HG03378 (cell line): ENCODE measurements around the gene COL9A3.

Experiments used
- ATAC-seq: cut with Tn5 transposase; IDR thresholded peaks from one replicate; pipeline ENCODE4 v1.9.1; 2021; ENCODE audit warnings: mild to moderate bottlenecking, moderate library complexity; ENCODE audit not compliant: unreplicated experiment

The COL9A3 gene

GRCh38 chr20:62778601-62779416 is 38.0 kb upstream of the COL9A3 start:
- no peak for ATAC-seq

- no peak for ATAC-seq
Observed at GRCh38 chr20:62779417-62779685, 37.5 kb upstream of the COL9A3 start.

GRCh38 chr20:62780204-62780603 is 36.6 kb upstream of the COL9A3 start:
- no peak for ATAC-seq

DNA sequence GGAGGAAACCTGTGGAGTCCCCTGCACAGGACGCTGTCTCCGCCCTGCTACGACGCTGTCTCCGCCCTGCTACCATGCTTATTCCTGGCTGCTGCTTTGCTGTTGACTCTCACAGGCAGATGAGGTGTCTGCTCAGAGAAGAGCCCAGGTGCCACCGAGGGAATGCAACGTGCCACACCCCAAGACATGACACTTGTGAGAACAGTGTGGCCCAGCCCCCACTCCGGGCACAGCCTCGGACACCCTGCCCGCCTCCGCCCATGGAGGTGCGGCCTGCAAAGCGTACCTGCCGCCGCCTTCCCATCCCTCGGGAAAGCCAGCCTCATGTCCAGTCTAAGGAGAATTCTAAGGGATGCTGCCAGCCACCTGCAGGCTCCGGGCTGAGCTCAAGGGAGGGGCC is 36.2 kb upstream of the COL9A3 start:
- ATAC-seq: no peak

DNA sequence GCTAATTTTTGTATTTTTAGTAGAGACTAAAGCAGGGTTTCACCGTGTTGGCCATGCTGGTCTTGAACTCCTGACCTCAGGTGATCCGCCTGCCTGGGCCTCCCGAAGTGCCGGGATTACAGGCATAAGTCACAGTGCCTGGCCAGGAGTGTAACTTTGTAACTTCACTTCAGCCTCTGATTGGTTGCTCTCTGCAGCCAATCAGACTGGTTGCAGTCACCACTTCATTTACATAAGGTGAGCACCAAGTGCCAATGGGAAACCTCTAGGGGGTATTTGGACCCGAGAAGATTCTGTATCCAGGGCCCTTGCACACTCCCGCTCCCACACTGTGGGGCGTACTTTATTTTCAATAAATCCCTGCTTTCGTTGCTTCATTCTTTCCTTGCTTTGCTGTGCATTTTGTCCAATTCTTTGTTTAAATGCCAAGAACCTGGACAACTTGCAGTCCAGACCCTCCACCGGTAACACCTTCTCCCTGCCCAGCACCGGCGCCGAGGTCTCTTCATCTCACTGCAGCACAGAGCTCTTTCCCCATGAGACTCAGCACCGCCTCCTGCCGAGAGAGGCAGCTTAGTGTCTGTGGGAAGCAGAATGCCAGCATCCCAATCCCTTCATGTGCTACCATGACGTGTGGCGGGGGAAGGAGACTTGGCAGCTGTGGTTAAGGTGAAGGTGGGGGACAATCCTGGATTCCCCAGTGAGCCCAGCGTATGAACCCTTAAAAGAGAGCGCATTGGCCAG is 34.5 kb upstream of the COL9A3 start:
- ATAC-seq: no peak

DNA sequence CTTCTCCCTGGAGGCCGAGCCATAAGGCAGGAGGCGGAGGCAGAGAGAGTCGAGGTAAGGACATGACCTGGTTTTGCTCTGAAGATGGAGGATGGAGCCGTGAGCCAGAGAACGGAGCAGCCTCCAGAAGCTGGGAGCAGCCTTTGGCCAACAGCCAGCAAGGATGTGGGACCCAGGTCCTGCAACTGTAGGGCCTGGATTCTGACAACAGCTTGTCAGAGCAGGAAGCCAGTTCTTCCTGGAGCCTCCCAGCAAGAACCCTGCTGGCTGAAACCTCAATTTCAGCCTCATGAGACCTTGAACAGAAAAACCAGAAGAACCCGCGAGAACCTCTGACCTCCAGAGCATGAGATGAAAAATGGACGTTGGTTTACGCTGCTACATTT is 34.0 kb upstream of the COL9A3 start:
- no peak for ATAC-seq

GRCh38 chr20:62784497-62784896 is 32.4 kb upstream of the COL9A3 start:
- ATAC-seq: no peak

GRCh38 chr20:62785393-62785792 is 31.5 kb upstream of the COL9A3 start:
- ATAC-seq: no peak

DNA sequence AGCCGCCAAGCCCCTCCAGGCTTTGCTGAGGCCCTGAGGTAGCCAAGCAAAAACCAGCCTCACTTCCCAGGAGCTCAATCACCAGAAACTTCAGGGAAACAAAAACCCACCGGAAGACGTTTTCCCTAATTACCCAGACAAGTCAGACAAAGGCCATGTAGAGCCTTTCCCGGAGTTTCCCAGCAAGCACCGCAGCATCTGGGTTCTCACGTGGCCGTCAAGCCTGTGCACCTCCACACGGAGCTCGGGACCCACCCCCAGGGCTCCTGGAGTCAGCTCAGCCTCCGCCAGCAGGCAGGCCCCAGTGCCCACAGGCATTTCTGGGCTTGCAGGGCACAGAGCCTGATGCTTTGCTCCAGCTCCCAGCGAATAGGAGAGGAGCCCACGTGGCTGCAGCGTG is 30.7 kb upstream of the COL9A3 start:
- ATAC-seq: no peak

- no peak for ATAC-seq
Observed at GRCh38 chr20:62787321-62787720, 29.5 kb upstream of the COL9A3 start.

- ATAC-seq: no peak
Observed at GRCh38 chr20:62787866-62788265, 29.0 kb upstream of the COL9A3 start.

DNA sequence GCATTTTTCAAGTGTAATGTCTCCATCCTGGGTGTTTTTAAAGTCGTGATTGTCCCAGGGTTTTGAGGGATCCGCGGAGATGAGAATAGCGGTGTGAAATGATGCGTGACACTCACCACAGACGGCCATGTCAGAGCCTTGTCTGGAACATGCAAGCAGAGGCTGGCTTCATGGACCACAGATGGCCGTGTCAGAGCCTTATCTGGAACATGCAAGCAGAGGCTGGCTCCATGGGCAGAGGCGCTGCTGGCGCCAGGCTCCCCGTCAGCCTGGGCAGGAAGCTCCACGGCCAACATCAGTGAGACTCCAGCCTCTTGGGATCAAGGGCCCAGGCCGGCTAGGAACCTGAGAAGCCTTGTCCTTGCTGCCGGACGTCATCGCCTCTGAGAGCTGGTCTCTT is 28.2 kb upstream of the COL9A3 start:
- ATAC-seq: no peak

GRCh38 chr20:62790075-62790474 is 26.8 kb upstream of the COL9A3 start:
- ATAC-seq: no peak

DNA sequence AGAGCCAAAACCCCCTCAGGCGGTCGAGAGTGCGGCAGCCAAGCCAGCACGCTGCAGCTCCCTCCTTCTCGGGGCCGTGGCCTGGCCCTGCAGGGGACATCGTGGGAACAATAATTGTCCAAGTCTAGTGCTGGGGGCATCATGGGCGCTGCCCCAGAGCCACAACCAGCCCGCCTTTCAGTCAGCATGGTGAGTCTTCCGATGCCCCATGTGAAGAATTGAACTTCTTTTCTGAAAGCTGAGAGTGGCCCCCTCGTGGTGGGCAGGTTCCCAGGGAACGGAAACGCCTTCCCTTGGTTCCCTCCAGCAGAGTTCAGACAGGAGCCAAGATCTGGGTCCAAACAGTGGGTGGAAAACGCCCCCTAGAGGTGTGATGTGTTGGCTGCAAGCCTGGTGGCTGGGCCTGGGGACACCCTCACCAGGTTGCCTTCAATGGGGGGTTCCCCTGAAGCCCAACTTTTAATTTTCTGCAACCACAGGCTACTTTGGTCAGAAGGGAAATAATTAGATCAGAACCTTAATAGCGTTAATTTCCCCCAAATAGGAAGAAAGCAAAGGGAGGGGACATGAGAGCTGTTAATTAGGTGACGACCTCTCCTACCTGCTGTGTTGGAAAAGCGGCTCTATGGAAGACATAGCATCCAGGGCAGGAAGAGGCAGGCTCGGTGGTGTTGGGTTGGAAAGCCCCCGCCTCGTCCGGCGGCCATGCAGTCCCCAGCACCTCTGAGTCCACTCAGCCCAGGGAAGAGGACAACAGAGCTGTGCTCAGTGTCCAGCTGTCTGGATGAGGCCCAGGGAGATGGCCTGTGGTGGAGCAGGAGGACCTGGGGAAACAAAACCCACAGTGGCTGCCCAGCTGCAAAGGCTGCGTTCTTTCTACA is 25.3 kb upstream of the COL9A3 start:
- ATAC-seq: no peak

DNA sequence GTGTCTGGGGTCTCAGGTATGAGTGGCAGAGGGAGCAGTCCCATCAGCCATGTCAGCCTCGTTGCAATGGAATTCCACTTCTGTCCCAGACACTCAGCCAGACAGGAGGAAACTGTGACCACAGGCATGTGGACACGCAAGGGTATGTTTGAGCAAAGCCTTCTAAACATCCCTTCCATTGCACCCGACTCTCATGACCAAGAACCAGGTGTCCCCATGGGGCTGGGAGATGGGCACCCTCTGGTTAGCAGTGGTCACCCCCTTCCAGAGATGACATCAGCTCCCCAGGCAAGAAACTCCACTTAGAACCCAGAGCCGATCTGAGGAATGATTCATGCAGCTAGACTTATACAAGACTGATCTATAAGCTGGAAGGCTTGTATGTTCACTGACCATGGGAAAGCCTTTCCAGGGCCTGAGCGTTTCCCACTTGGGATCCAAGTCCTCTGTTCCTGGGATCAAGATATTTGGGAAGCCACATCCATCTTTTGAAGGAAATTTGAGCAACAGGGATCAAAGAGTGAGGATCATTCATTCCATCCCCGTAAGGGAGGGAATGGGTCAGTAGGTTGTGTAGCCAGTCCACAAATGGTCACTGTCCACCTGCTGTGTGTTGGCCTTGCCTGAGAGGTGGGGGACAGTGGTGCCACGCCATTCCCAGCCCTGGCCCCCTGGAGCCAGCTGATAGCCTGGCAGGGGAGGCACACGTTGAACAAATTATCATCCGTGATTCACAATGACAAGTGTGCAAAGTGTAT is 24.5 kb upstream of the COL9A3 start:
- ATAC-seq: no peak

DNA sequence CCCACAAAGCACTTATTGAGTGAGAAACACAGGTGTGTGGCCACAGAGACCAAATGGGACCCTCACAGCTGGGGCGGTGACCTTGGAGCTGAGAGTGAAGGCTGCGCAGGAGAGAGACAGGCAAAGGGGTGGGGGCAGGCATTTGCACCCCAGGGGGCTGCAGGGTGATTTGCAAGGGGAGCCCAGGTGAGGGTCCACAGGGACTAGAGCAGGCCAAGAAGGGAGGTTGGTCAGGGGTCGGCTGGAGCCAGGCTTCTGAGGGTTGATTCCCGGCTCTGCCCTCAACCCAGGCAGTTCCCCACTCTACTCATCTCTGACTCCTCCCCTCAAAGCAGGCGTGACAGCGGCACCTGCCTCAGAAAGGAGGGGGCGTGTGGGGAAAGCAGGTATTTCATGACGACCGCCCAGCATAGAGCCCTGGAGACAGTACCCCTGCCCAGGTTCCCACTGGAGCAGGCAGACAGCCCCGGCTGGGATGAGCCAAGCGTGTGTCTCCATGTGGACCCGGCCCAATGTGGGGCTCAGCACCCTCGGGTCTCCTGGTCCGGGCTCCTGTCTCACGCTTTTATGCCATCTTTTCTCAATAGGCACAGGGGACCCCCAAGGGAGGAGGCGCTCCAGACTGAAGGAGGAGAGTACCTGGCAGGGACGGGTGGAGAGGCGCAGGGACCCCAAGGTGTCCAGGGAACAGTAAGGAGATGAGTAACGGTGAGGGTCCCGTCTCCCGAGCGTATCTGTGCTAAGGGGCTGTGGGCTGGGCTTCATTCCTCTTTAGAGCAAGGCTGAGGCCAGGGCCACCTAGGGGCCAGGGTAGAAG is 23.7 kb upstream of the COL9A3 start:
- no peak for ATAC-seq

DNA sequence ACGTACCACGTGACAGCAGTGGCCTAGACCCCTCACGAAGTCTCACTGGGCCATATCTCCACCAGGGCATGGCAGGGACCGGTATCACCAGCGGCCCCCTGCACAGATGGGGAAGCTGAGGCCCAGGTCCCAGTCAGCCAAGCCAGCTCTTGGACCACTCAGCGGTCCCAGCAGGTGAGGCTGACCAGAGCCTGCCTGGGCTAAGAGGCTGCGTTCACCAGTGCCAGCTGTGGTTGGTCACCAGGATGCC is 23.2 kb upstream of the COL9A3 start:
- no peak for ATAC-seq

DNA sequence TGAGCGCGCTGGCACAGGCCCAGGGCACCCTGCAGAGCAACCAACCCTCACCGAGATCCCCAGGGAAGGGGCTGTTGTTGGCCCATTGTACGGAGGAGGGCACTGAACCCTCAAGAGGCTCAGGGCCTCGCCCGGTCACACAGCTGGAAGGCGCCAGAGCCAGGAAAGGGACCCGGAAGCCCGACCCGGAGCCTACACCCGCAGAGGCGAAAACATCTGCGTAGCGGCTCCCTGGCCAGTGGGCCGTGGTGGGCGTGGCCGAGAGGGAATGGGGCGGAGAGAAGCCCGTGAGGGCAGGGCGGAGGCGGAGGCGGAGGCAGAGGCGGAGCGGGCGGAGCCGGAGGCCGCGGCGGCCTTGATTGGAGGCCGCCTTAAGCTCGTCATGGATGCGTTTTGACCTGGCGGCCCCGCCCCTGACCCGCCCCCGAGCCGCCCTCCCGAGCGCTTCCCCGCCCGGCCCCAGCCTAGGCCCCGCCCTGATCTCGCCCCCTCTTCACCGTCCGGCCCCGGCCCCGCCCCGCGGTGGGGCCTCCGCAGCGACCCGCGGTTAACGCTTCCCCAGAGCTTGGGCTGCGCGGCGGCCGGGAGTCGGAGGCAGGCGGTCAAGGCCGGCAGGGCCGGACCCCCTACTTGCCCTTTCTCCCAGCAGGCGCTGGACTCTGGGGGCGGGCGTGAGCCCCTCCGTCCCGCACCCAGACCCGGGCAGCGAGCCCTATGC is 22.7 kb upstream of the COL9A3 start:
- peak; percentile 55 for ATAC-seq

DNA sequence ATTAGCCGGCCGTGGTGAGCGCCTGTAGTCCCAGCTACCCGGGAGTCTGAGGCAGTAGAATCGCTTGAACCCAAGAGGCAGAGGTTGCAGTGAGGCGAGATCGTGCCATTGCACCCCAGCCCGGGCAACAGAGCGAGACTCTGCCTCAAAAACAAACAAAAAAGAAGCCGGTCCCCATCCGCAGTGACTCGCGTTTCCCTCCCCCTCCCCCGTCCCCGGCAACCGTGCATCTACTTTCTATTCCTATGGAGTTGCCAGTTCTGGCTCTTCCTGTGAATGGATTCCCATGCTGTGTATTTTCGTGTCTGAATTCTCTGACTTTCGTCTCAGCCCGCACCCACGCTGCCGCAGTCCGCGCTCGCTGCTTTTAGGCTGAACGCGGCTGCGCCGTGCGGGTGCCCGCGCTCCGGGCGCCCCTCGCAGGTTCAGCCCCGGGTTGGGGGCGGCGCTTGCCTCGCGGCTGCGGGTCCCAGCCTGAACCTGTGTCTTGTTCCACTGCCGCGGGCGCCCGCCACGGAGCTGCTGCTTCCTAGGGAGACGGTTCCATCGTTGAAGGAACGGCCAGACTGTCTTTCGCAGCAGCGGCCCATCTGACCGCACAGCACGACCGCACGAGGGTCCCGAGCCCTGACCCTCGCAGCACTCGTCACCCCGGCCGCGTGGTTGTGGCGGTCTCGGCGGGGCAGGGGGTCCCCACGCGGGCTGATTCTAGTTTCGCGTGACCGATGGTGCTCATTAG is 21.7 kb upstream of the COL9A3 start:
- ATAC-seq: no peak
